GM12891 (cell line): ENCODE data around the gene RTBDN.

Source experiments
- DNase-seq: peaks from one replicate; pipeline ENCODE4 v3.0.0; 2011; ENCODE audit warnings: low spot score; ENCODE audit not compliant: insufficient read length
- FAIRE-seq: peaks from 2 replicates; lab custom pipeline; 2011; peaks lifted over from hg19 to GRCh38; lab: Jason Lieb, UNC
- PAX5 ChIP-seq: IDR thresholded peaks from 2 replicates; pipeline ENCODE4 v1.6.1; 2011; ENCODE audit warnings: low read length, moderate library complexity, mild to moderate bottlenecking; ENCODE audit not compliant: insufficient read depth, severe bottlenecking
- POLR2A ChIP-seq: IDR thresholded peaks from 2 replicates; pipeline ENCODE4 v1.6.1; 2011; ENCODE audit warnings: low read depth, low read length, control low read depth
- POLR2AphosphoS5 ChIP-seq: IDR thresholded peaks from 2 replicates; pipeline ENCODE4 v1.6.1; 2011; ENCODE audit warnings: low read depth, low read length, control low read depth
- POU2F2 ChIP-seq: IDR thresholded peaks from 2 replicates; pipeline ENCODE4 v1.6.1; 2011; ENCODE audit warnings: low read depth, mild to moderate bottlenecking, control low read depth, low read length, moderate library complexity
- SPI1 ChIP-seq: IDR thresholded peaks from 2 replicates; pipeline ENCODE4 v1.6.1; 2011; ENCODE audit warnings: low read depth, low read length, control low read depth
- TAF1 ChIP-seq: IDR thresholded peaks from 2 replicates; pipeline ENCODE4 v1.6.1; 2011; ENCODE audit warnings: low read depth, low read length, control low read depth

RTBDN gene

GRCh38 chr19:12838886-12839756 is 4.7 kb upstream of the RTBDN start:
- TF ChIP-seq POU2F2: no peak
- no peak for TF ChIP-seq SPI1
- FAIRE-seq (peak; percentile 72), DNase-seq (no peak)

GRCh38 chr19:12838182-12838885 is 4.0 kb upstream of the RTBDN start, which contains the start of gene MAST1:
MAST1 (plus strand) TSS chr19:12838515; CDS start chr19:12838573, 58 bp downstream.
- TF ChIP-seq POU2F2 (no peak), PAX5 (no peak), TAF1 (no peak), POLR2AphosphoS5 (no peak), POLR2A (no peak), SPI1 (no peak)
- FAIRE-seq: peak; percentile 60

GRCh38 chr19:12837225-12837624 is 2.8 kb upstream of the RTBDN start:
- DNase-seq: no peak
- no peak for FAIRE-seq
- no peak for TF ChIP-seq POLR2A
- TF ChIP-seq POLR2AphosphoS5: no peak
- TF ChIP-seq TAF1: no peak
- TF ChIP-seq SPI1: no peak
- no peak for TF ChIP-seq PAX5
- TF ChIP-seq POU2F2: no peak

More at GRCh38 chr19:12838182-12838885, 4.0 kb upstream of the RTBDN start, which contains the start of gene MAST1:
- DNase-seq: peak; percentile 89

GRCh38 chr19:12836529-12836863 is 2.1 kb upstream of the RTBDN start:
- TF ChIP-seq TAF1: no peak
- TF ChIP-seq POU2F2: no peak
- TF ChIP-seq PAX5: no peak
- FAIRE-seq: no peak

GRCh38 chr19:12834976-12835757 is 788 bp upstream of the RTBDN start:
- DNase-seq (no peak), FAIRE-seq (no peak)
- TF ChIP-seq POLR2AphosphoS5: no peak

More at GRCh38 chr19:12836529-12836863, 2.1 kb upstream of the RTBDN start:
- DNase-seq: no peak

GRCh38 chr19:12833738-12834565 is 427 bp downstream of the RTBDN start:
- no peak for FAIRE-seq

GRCh38 chr19:12833418-12833737 is 1.0 kb downstream of the RTBDN start:
- FAIRE-seq (no peak), DNase-seq (no peak)
- no peak for TF ChIP-seq TAF1
- TF ChIP-seq SPI1: no peak
- TF ChIP-seq POLR2A: no peak
- no peak for TF ChIP-seq POU2F2
- no peak for TF ChIP-seq POLR2AphosphoS5
- no peak for TF ChIP-seq PAX5

More at GRCh38 chr19:12833738-12834565, 427 bp downstream of the RTBDN start:
- no peak for DNase-seq
- TF ChIP-seq PAX5: no peak
- no peak for TF ChIP-seq POLR2AphosphoS5
- no peak for TF ChIP-seq POU2F2
- TF ChIP-seq TAF1: no peak
- no peak for TF ChIP-seq POLR2A
- no peak for TF ChIP-seq SPI1

- TF ChIP-seq POLR2AphosphoS5 (no peak), POLR2A (no peak), SPI1 (no peak), POU2F2 (no peak), PAX5 (no peak), TAF1 (no peak)
- no peak for FAIRE-seq
- DNase-seq: no peak
Measured at GRCh38 chr19:12828494-12828893, 5.9 kb downstream of the RTBDN start.
